Measurements from ENCODE around the gene COPS3.

- TF ChIP-seq CTCF (IDR thresholded peaks at IDR 0.05 in 8 of 11, conservative IDR thresholded peaks at IDR 0.05 in 3 of 11): no peak
- TF ChIP-seq POLR2AphosphoS5 (IDR thresholded peaks at IDR 0.05): peak; percentile 27 to 70 (median 54)
Measured at GRCh38 chr17:17204041-17204591, 76.9 kb downstream of the COPS3 start.
